Activated naive CD8-positive, alpha-beta T cell treated with anti-CD3 and anti-CD28 coated beads for 36 hours (primary cell): ENCODE data around the gene SCN1B. TPM values are rescaled to one million over a fixed set of nuclear protein-coding genes. Genes with fewer than 3 reads are reported as not detected.
A peak's percentile ranks its signal among the peaks of the same experiment; 100 is the strongest.
"Not testable (repeated sequence)": the region's sequence is repeated elsewhere in the genome, so short reads cannot be mapped to it uniquely, and the experiment has no call there.

ENCODE experiments used
- DNase-seq: peaks from one replicate; pipeline ENCODE4 v3.0.0; 2021
- H3K27ac Mint-ChIP-seq: one replicate; pipeline ENCODE4 v1.8.0; 2022; ENCODE audit warnings: mild to moderate bottlenecking, moderate library complexity, mixed read lengths
- H3K27me3 Mint-ChIP-seq: one replicate; pipeline ENCODE4 v1.8.0; 2022; ENCODE audit warnings: mild to moderate bottlenecking, mixed read lengths
- H3K36me3 Mint-ChIP-seq: one replicate; pipeline ENCODE4 v1.8.0; 2021; ENCODE audit warnings: mild to moderate bottlenecking, mixed read lengths
- H3K4me1 Mint-ChIP-seq: one replicate; pipeline ENCODE4 v1.8.0; 2021; ENCODE audit warnings: mixed read lengths
- H3K4me3 Mint-ChIP-seq: one replicate; pipeline ENCODE4 v1.8.0; 2022; ENCODE audit warnings: mild to moderate bottlenecking, moderate library complexity, mixed read lengths
- H3K9me3 Mint-ChIP-seq: one replicate; pipeline ENCODE4 v1.8.0; 2022; ENCODE audit warnings: mixed read lengths
- total RNA-seq, 2 experiments: library from RNA; stranded (reverse); gene quantifications; one replicate each; pipeline ENCODE4 v1.2.3, GENCODE V29; 2021

The SCN1B gene
- total RNA-seq, 2 experiments from 2014 or later = 0.45 to 0.98 TPM

DNA sequence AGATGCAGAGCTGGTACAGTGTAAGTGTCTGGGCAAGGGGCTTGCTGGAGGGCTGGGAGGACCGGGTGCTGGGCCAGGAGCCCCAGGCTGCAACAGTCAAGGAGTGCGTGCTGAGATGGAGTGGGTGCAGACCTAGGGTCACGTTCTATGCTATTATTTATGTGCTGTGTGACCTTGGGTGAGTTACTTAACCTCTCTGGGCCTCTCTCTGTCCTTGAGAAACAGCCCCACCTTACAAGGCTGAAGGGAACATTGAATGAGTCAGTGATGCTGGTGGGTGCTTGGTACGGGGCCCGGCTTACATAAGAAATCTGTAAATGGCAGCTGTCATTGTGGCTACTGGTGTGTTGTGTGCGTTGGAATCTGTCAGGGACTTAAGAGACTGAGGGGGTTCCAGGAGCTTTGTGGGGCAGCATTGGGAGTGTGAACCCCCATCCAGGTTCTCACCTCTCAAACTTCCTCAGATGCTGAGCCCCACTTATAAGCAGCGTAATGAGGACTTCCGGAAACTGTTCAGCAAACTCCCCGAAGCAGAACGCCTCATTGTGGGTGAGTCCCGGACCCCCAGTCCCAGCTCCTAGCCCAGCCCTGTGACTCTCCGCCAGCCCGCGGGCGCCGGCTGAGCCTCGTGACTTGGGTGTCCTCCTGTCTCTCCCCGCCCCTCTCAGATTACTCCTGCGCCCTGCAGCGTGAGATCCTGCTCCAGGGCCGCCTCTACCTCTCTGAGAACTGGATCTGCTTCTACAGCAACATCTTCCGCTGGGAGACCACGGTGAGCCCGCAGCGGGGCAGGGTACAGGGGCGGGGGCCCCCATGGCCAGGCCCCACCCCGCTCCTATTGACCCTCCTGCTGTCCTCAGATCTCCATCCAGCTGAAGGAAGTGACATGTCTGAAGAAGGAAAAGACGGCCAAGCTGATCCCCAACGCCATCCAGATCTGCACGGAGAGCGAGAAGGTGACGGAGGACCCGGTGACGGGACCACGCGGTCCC is 20.6 kb upstream of the SCN1B start:
- peaks cover 50% of the 10 kb centered on the region for H3K36me3 Mint-ChIP-seq
- no peak for DNase-seq
- no peak overlapping the region for H3K4me3 Mint-ChIP-seq
- peaks cover 51% of the 10 kb centered on the region for H3K4me1 Mint-ChIP-seq
- H3K27ac Mint-ChIP-seq = peak overlapping the region; percentile 42
- H3K9me3 Mint-ChIP-seq = no peaks in the 10 kb centered on the region
- H3K27me3 Mint-ChIP-seq = no peaks in the 10 kb centered on the region

DNA sequence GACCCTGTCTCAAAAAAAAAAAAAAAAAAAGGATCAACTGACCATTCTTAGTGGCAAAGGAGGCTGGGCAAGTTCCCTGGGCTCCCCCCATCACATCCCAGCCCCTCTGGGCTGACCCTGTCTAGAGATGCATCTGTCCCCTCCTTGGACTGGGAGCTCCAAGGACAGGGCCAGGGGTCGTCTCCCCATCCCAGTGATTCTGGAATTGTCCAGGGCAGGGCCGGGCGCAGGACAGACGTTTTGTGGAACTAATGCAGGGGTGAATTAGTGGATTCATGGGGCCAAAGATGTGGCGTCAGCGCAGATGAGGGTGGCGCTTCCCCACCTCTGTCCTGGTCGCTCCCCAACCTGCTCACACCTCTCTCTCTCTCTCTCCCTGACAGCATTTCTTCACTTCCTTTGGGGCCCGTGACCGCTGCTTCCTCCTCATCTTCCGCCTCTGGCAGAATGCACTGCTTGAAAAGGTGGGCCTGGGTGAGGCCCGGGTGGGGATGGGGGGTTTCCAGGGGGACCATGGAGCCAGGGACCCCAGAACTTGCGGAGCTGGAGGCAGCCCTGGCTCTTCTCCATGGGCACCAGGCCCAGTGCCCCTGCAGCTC is 19.1 kb upstream of the SCN1B start:
- H3K9me3 Mint-ChIP-seq = no peaks in the 10 kb centered on the region
- peaks cover 56% of the 10 kb centered on the region for H3K36me3 Mint-ChIP-seq
- peaks cover 54% of the 10 kb centered on the region for H3K4me1 Mint-ChIP-seq
- H3K4me3 Mint-ChIP-seq = peak overlapping the region; percentile 34
- no peak for DNase-seq
- H3K27me3 Mint-ChIP-seq = no peaks in the 10 kb centered on the region
- peak overlapping the region; percentile 90 for H3K27ac Mint-ChIP-seq

DNA sequence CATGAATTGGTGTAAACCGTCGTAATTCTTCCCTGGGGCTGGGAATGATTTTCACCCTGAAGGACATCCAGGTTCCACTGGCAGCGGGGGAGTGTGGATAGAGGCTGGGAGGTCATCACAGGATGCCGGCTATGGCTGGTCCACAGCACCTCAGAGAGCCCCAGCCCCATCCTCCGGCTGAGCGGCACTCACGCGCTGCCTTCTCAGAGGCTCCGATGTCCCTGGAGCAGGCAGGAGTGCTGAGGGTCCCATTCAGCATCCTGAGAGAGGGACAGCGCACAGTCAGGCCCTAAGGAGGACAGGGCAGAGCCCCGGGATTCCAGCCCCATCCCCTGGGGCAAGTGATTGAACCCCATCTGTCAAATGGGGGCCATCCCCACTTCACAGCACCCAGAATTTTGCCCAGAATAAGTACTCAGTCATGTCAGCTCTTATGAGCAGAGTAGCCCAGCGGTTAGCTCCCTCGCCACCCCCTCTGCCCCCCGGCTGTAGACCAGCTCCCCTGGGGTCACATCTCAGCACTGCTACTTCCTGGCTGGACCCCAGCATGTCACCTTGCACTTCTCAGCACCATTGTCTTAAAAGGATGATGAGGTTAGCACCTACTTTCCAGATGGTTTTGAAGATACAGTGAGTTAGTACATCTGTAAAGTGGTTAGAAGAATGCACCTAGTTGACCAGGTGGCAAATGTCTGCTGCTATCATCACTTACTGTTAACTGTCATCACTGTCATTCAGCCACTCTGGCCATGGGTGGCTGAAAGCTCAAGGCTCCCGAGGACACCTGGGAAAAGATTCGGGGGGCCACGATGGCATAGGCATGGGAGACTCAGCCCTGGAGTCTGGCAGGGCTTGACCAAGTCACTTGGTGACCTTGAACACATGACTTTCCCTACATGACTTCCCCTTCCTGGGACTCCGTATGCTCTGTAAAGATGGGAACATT is 18.3 kb upstream of the SCN1B start:
- no peak for DNase-seq
- H3K36me3 Mint-ChIP-seq = peaks cover 49% of the 10 kb centered on the region
- no peaks in the 10 kb centered on the region for H3K9me3 Mint-ChIP-seq
- no peak overlapping the region for H3K4me3 Mint-ChIP-seq
- H3K27ac Mint-ChIP-seq = peak overlapping the region; percentile 90
- no peaks in the 10 kb centered on the region for H3K27me3 Mint-ChIP-seq
- H3K4me1 Mint-ChIP-seq = peaks cover 47% of the 10 kb centered on the region

DNA sequence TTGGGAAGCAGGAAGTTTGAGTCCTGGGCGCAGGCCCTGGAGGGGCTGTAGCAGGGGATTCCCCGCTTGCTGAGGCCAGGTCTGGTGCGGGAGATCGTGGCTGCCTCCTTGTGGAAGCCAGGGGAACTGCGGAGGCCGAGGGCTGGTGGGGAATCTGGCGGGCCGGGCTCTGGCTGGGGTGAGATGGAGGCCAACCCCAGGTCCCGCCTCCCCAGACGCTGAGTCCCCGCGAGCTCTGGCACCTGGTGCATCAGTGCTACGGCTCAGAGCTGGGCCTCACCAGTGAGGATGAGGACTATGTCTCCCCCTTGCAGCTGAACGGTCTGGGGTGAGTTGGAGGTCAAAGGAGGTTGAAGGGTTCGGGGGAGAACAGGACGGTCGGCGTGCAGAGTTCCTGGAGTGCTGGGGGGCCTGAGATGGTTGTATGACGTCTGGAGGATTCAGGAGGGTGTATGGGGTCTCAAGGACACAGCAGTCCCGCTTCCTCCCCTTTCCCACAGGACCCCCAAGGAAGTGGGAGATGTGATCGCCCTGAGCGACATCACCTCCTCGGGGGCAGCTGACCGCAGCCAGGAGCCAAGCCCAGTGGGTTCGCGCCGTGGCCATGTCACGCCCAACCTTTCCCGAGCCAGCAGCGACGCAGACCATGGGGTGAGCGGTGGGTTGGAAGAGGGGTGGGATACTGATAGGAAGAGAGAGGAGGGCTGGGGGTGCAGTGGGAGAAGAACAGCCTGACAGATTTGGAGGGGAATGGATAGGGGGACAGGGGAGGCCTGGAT is 17.0 kb upstream of the SCN1B start:
- peaks cover 48% of the 10 kb centered on the region for H3K36me3 Mint-ChIP-seq
- H3K27ac Mint-ChIP-seq = peak overlapping the region; percentile 90
- H3K4me3 Mint-ChIP-seq = peak overlapping the region; percentile 76
- H3K4me1 Mint-ChIP-seq = peaks cover 54% of the 10 kb centered on the region
- no peaks in the 10 kb centered on the region for H3K9me3 Mint-ChIP-seq
- no peaks in the 10 kb centered on the region for H3K27me3 Mint-ChIP-seq
- DNase-seq = peak; percentile 84

DNA sequence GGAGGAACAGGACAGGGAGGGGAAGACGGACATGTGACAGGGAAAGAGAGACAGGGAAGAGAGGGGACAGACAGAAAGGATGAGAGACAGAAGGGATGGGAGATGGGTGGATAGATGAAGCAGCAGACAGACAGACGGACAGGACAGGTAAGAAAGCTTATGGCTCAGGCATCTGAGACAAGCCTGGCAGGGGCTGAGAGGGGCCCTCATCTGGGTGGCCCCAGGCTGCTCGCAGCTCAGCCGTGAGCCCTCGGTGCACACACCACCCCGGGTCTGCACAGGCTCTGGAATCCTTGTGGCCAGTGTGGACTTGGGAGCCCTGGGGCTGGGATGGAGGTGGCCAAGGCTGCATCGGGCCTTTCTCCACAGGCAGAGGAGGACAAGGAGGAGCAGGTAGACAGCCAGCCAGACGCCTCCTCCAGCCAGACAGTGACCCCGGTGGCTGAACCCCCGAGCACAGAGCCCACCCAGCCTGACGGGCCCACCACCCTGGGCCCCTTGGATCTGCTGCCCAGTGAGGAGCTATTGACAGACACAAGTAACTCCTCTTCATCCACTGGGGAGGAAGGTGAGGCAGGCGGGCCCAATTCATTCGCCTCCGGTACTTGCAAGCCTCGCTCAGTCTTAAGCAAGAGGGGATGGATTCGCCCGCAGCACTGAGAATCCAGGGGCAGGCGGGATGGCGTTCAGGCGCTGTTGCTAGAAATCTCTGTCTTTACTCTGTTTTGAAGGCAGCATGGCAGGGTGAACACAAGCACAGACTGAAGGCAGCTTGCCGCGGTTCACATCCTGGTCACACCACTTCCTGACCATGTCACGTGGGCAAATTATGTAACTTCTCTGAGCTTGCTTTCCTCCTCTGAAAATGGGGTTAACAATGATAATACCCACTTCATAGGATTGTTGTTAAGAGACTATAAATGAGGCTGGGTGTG is 16.2 kb upstream of the SCN1B start:
- H3K4me3 Mint-ChIP-seq = peak overlapping the region; percentile 76
- peaks cover 58% of the 10 kb centered on the region for H3K4me1 Mint-ChIP-seq
- DNase-seq = peak; percentile 41
- no peaks in the 10 kb centered on the region for H3K9me3 Mint-ChIP-seq
- no peaks in the 10 kb centered on the region for H3K27me3 Mint-ChIP-seq
- peak overlapping the region; percentile 90 for H3K27ac Mint-ChIP-seq
- peaks cover 52% of the 10 kb centered on the region for H3K36me3 Mint-ChIP-seq

DNA sequence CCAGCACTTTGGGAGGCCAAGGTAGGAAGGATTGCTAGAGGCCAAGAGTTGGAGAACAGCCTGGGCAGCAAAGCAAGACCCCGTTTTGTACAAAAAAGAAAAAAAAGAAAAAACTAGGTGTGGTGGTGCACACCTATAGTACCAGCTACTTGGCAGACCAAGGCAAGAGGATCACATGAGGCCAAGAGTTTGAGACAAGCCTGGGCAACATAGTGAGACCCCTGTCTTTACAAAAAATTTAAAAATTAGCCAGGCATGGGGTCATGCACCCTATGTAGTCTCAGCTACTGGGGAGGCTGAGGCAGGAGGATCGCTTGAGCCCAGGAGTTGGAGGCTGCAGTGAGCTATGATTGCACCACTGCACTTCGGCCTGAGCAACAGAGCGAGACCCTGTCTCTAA is 15.5 kb upstream of the SCN1B start:
- H3K27ac Mint-ChIP-seq = peak overlapping the region; percentile 90
- H3K27me3 Mint-ChIP-seq, DNase-seq, H3K9me3 Mint-ChIP-seq: not testable (repeated sequence)
- H3K4me3 Mint-ChIP-seq = peak overlapping the region; percentile 76
- H3K4me1 Mint-ChIP-seq = peaks cover 58% of the 10 kb centered on the region
- H3K36me3 Mint-ChIP-seq = peaks cover 52% of the 10 kb centered on the region

DNA sequence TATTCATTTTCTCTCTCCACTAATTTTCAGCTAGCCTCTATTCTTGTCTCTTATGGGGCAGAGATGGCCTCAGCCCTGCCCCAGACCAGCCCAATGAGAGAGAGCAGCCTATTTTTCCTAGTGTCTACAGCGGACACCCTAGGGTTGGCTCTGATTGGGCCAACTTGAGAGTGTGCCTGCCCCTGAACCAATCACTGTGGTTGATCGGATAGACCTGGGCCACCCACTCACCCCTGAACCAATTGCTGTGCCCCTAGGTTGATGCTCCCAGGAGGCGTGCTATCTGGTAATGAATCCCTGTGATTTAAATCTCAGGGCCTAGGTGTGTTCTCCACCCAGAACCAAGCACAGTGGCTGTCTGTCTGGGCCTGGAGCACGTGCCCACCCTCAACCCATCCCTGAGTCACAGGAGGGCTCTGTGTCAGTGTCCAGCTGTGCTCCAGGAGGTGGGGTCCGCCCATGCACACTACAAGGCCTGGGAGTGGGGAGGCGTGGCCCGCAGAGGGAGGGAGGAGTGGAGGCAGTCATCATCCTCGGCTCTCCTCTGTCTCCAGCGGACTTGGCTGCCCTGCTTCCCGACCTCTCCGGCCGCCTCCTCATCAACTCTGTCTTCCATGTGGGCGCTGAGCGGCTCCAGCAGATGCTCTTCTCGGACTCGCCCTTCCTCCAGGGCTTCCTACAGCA is 14.9 kb upstream of the SCN1B start:
- no peak overlapping the region for H3K4me3 Mint-ChIP-seq
- H3K36me3 Mint-ChIP-seq = peaks cover 57% of the 10 kb centered on the region
- H3K27ac Mint-ChIP-seq = peak overlapping the region; percentile 45
- no peak for DNase-seq
- no peaks in the 10 kb centered on the region for H3K27me3 Mint-ChIP-seq
- no peaks in the 10 kb centered on the region for H3K9me3 Mint-ChIP-seq
- peaks cover 54% of the 10 kb centered on the region for H3K4me1 Mint-ChIP-seq

DNA sequence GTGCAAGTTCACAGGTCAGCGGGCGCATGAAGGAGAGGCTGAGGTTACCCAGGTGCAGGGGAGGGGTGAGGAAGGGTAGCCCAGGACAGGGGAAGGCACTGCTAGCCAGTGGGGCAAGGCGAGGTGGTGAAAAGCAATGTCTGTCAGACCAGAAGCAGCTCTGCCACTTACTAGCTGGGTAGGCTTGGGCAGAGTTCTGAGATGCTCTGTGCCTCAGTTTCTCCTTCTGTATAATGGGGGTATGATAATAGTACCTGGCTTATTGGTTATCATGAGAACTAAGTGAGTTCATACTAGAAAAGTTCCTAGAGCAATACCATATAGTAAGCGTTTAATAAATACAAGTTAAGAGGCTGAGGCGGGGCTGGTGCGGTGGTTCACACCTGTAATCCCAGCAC is 14.3 kb upstream of the SCN1B start:
- no peak overlapping the region for H3K4me3 Mint-ChIP-seq
- H3K4me1 Mint-ChIP-seq = peaks cover 51% of the 10 kb centered on the region
- H3K27me3 Mint-ChIP-seq = no peaks in the 10 kb centered on the region
- peaks cover 57% of the 10 kb centered on the region for H3K36me3 Mint-ChIP-seq
- H3K9me3 Mint-ChIP-seq = no peaks in the 10 kb centered on the region
- DNase-seq = no peak
- peak overlapping the region; percentile 45 for H3K27ac Mint-ChIP-seq

DNA sequence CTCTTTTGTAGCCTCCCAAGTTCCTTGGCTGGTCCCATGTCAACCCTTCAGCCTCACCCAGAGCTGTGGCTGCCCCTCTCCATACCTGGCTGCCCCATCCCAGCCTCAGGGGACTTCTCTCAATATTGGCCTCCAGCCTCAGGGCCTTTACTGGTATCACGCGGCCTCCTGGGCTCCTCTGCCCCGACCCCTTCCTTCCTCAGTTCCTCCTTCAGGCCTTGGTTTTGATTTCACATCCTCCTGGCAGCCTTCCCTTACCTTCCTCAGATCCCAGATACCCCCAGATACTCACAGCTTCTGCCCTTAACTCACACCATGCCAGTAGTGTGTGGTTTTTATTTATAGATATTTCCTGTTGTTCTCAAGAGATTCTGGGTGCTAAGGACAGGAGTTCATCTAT is 12.8 kb upstream of the SCN1B start:
- Mint-ChIP-seq H3K36me3 (peaks cover 54% of the 10 kb centered on the region), H3K4me3 (no peak overlapping the region), H3K27me3 (no peaks in the 10 kb centered on the region), H3K9me3 (no peaks in the 10 kb centered on the region), H3K4me1 (peaks cover 39% of the 10 kb centered on the region), H3K27ac (peak overlapping the region; percentile 72)
- DNase-seq = no peak

DNA sequence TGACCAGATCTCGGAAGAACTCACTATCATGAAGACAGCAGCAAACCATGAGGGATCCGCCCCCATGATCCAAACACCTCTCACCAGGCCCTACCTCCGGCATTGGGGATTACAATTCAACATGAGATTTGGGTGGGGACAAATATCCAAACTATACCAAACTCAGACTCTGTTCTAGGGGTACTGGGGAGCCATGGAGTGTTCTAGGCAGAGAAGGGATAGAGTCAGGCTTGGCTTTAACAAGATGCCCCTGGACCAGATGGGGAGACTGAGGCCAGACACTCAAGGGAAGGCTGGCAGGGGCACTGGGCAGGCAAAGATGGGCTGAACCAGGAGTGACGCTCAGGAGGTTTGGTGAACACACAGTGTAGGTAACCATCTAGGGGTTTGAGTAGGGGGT is 11.9 kb upstream of the SCN1B start:
- no peaks in the 10 kb centered on the region for H3K27me3 Mint-ChIP-seq
- no peak overlapping the region for H3K27ac Mint-ChIP-seq
- no peak for DNase-seq
- H3K36me3 Mint-ChIP-seq = peaks cover 45% of the 10 kb centered on the region
- no peaks in the 10 kb centered on the region for H3K9me3 Mint-ChIP-seq
- H3K4me1 Mint-ChIP-seq = peaks cover 31% of the 10 kb centered on the region
- no peak overlapping the region for H3K4me3 Mint-ChIP-seq

DNA sequence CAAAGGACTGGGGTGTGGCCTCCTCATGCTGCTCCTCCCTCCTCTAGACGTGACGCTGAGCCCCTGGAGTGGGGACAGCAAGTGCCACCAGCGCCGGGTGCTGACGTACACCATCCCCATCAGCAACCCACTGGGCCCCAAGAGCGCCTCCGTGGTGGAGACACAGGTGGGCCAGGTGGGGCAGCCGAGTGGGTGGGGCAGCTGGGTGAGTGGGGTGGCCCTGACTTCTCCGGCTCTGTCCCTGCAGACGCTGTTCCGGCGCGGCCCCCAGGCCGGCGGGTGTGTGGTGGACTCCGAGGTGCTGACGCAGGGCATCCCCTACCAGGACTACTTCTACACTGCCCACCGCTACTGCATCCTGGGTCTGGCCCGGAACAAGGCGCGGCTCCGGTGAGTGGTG is 11.1 kb upstream of the SCN1B start:
- H3K27ac Mint-ChIP-seq = no peak overlapping the region
- peaks cover 41% of the 10 kb centered on the region for H3K36me3 Mint-ChIP-seq
- DNase-seq = no peak
- no peaks in the 10 kb centered on the region for H3K27me3 Mint-ChIP-seq
- peaks cover 23% of the 10 kb centered on the region for H3K4me1 Mint-ChIP-seq
- no peaks in the 10 kb centered on the region for H3K9me3 Mint-ChIP-seq
- H3K4me3 Mint-ChIP-seq = no peak overlapping the region

DNA sequence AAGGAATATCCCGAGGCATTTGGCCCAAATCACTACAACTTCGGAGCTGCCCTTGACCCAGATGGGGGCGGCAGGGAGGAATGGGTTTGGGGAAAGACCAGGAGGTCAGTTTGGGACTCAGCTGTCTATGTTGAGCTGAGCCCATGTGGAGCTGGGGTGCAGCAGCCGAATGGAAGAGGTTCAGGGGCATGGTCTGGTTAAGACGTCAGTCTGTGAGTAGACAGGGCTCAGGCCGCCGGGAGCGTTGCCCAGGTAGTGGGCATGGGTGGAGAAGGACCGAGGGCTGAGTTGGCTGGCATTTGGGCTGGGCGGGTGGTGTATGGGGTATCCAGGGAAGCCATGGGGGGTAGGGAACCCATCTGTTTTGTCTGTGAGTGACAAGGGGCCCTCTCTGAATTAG is 9.3 kb upstream of the SCN1B start:
- Mint-ChIP-seq H3K9me3 (no peaks in the 10 kb centered on the region), H3K4me3 (no peak overlapping the region), H3K36me3 (peaks cover 29% of the 10 kb centered on the region)

DNA sequence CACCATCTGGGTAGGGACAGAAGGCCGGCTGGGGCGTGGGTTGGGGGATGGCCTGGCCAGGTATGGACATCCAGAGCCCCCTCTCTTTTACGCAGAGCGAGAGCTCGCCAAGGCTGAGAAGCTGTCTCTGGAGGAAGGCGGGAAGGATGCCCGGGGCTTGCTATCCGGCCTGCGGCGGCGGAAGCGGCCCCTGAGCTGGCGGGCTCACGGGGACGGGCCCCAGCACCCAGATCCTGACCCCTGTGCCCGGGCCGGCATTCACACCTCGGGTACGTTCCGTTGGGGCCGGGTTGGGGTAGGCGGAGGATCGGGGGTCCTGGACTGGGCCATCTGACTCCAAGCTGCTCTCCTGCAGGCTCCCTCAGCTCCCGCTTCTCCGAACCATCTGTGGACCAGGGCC is 8.7 kb upstream of the SCN1B start:
- peaks cover 11% of the 10 kb centered on the region for H3K4me1 Mint-ChIP-seq
- no peaks in the 10 kb centered on the region for H3K9me3 Mint-ChIP-seq
- peaks cover 27% of the 10 kb centered on the region for H3K36me3 Mint-ChIP-seq
- H3K4me3 Mint-ChIP-seq = no peak overlapping the region
- H3K27ac Mint-ChIP-seq = no peak overlapping the region
- no peaks in the 10 kb centered on the region for H3K27me3 Mint-ChIP-seq
- no peak for DNase-seq

More for the DNA sequence above, 9.3 kb upstream of the SCN1B start:
- H3K27me3 Mint-ChIP-seq = no peaks in the 10 kb centered on the region
- DNase-seq = no peak
- H3K27ac Mint-ChIP-seq = peak overlapping the region; percentile 23
- peaks cover 11% of the 10 kb centered on the region for H3K4me1 Mint-ChIP-seq
